WTC11 (cell line): ENCODE results near the gene RFLNA. TPM values are rescaled to one million over a fixed set of nuclear protein-coding genes. Genes with fewer than 3 reads are reported as not detected.

Source experiments
- ATAC-seq: fragments of 200-7000 bp; cut with Tn5 transposase; 2 replicates; pipeline ENCODE4 v1.10.0; 2021; ENCODE audit warnings: mild to moderate bottlenecking, moderate library complexity
- CTCF ChIA-PET: fragments of 300-600 bp; sonication (Branson Sonifier 250); formaldehyde crosslinking; loops from one replicate; lab custom pipeline; 2021; ENCODE audit warnings: antibody characterized with exemption; lab: Charles Lee
- POLR2A ChIA-PET: fragments of 350-600 bp; sonication (Branson Sonifier 250); formaldehyde crosslinking; loops from one replicate; lab custom pipeline; 2021; ENCODE audit warnings: antibody characterized with exemption; lab: Charles Lee
- DNase-seq: peaks from one replicate; pipeline ENCODE4 v3.0.0; 2021; ENCODE audit warnings: low spot score
- H3K27ac Mint-ChIP-seq: 2 replicates; pipeline ENCODE4 v1.8.0; 2021; ENCODE audit warnings: mixed read lengths
- H3K27me3 Mint-ChIP-seq: 2 replicates; pipeline ENCODE4 v1.8.0; 2021; ENCODE audit warnings: low read depth, mild to moderate bottlenecking, moderate library complexity, mixed read lengths
- H3K36me3 Mint-ChIP-seq: 2 replicates; pipeline ENCODE4 v1.8.0; 2021; ENCODE audit warnings: mixed read lengths
- H3K4me1 Mint-ChIP-seq: 2 replicates; pipeline ENCODE4 v1.8.0; 2022; ENCODE audit warnings: mixed read lengths
- H3K4me3 Mint-ChIP-seq: 2 replicates; pipeline ENCODE4 v1.8.0; 2021; ENCODE audit warnings: mild to moderate bottlenecking, moderate library complexity, mixed read lengths
- H3K9me3 Mint-ChIP-seq: 2 replicates; pipeline ENCODE4 v1.8.0; 2021; ENCODE audit warnings: mixed read lengths
- AR ChIP-seq: fragments of 250-450 bp; sonication (Bioruptor Pico); IDR thresholded peaks from 2 replicates; pipeline ENCODE4 v1.9.0; 2021; ENCODE audit warnings: mild to moderate bottlenecking
- ARID4B ChIP-seq: sonication (generic); formaldehyde crosslinking; IDR thresholded peaks from 2 replicates; pipeline ENCODE4 v1.8.0; 2023; ENCODE audit warnings: missing genetic modification reagents, mild to moderate bottlenecking, borderline replicate concordance
- CREM ChIP-seq: sonication (generic); formaldehyde crosslinking; IDR thresholded peaks from 2 replicates; pipeline ENCODE4 v1.8.1; 2022; ENCODE audit warnings: mild to moderate bottlenecking, missing genetic modification reagents, moderate library complexity
- E2F4 ChIP-seq: sonication (generic); formaldehyde crosslinking; IDR thresholded peaks from 2 replicates; pipeline ENCODE4 v1.8.1; 2022; ENCODE audit warnings: low read depth, mild to moderate bottlenecking, moderate library complexity, missing genetic modification reagents, borderline replicate concordance
- EMX1 ChIP-seq: fragments of 250-450 bp; sonication (Bioruptor Pico); IDR thresholded peaks from 2 replicates; pipeline ENCODE4 v1.8.0; 2021; ENCODE audit warnings: mild to moderate bottlenecking
- FOXK1 ChIP-seq: sonication (generic); formaldehyde crosslinking; IDR thresholded peaks from 2 replicates; pipeline ENCODE4 v1.8.0; 2022; ENCODE audit warnings: mild to moderate bottlenecking, moderate library complexity, missing genetic modification reagents
- IRF1 ChIP-seq: sonication (generic); formaldehyde crosslinking; IDR thresholded peaks from 2 replicates; pipeline ENCODE4 v1.8.0; 2023; ENCODE audit warnings: missing genetic modification reagents
- JUN ChIP-seq: sonication (generic); formaldehyde crosslinking; IDR thresholded peaks from 2 replicates; pipeline ENCODE4 v1.8.0; 2023; ENCODE audit warnings: mild to moderate bottlenecking, missing genetic modification reagents
- NFATC4 ChIP-seq: fragments of 250-450 bp; sonication (Bioruptor Pico); IDR thresholded peaks from 2 replicates; pipeline ENCODE4 v1.9.0; 2021; ENCODE audit warnings: mild to moderate bottlenecking
- ZMAT4 ChIP-seq: fragments of 250-450 bp; sonication (Bioruptor Pico); IDR thresholded peaks from 2 replicates; pipeline ENCODE4 v1.9.0; 2021; ENCODE audit warnings: mild to moderate bottlenecking
- ZNF219 ChIP-seq: sonication (generic); formaldehyde crosslinking; IDR thresholded peaks from 2 replicates; pipeline ENCODE4 v1.8.0; 2023; ENCODE audit warnings: missing genetic modification reagents, mild to moderate bottlenecking, borderline replicate concordance
- ZNF232 ChIP-seq: sonication (generic); formaldehyde crosslinking; IDR thresholded peaks from 2 replicates; pipeline ENCODE4 v1.8.0; 2022; ENCODE audit warnings: mild to moderate bottlenecking, missing genetic modification reagents
- ZNF512 ChIP-seq: sonication (generic); formaldehyde crosslinking; IDR thresholded peaks from 2 replicates; pipeline ENCODE4 v1.8.1; 2022; ENCODE audit warnings: missing genetic modification reagents, borderline replicate concordance
- ZSCAN18 ChIP-seq: fragments of 250-450 bp; sonication (Bioruptor Pico); IDR thresholded peaks from 2 replicates; pipeline ENCODE4 v2.1.2; 2022; ENCODE audit warnings: mild to moderate bottlenecking, moderate library complexity
- total RNA-seq: library from RNA; stranded (reverse); gene quantifications from 3 replicates; pipeline ENCODE4 v1.2.3, GENCODE V29; 2021

The RFLNA gene
- total RNA-seq, 1 experiment from 2014 or later, result 6.3 TPM

- H3K27me3 Mint-ChIP-seq, result no peaks in the 10 kb centered on the region
- peaks cover 19% of the 10 kb centered on the region for H3K36me3 Mint-ChIP-seq
- ATAC-seq, result no peak
- TF ChIP-seq IRF1 (CRISPR knock-in tag), result no peak
- TF ChIP-seq NFATC4 (CRISPR knock-in tag), result no peak
- no peak for TF ChIP-seq JUN
- no peak for TF ChIP-seq EMX1 (CRISPR knock-in tag)
- TF ChIP-seq AR, result no peak
- no peak for TF ChIP-seq ZMAT4 (CRISPR knock-in tag)
- no peak for TF ChIP-seq ZNF219 (CRISPR knock-in tag)
- TF ChIP-seq ZNF512 (CRISPR knock-in tag), result no peak
- no peak for TF ChIP-seq ARID4B (CRISPR knock-in tag)
- no peak for TF ChIP-seq E2F4
- no peak for TF ChIP-seq CREM (CRISPR knock-in tag)
- no peak for TF ChIP-seq FOXK1 (CRISPR knock-in tag)
- no peak for TF ChIP-seq ZSCAN18
- TF ChIP-seq ZNF232 (CRISPR knock-in tag), result no peak
- TF ChIP-seq, all 79 proteins: peak for 0
- H3K9me3 Mint-ChIP-seq, result no peaks in the 10 kb centered on the region
- no peak overlapping the region for H3K4me3 Mint-ChIP-seq
- H3K4me1 Mint-ChIP-seq, result no peaks in the 10 kb centered on the region
- ChIA-PET POLR2A (no interaction called here), CTCF (no interaction called here)
- no peak overlapping the region; the same call in 1 of the 2 replicates for H3K27ac Mint-ChIP-seq
- DNase-seq, result no peak
Measured at GRCh38 chr12:124361074-124361970, 66.4 kb downstream of the RFLNA start.
